ENCODE measurements around the gene ERRFI1.

DNA sequence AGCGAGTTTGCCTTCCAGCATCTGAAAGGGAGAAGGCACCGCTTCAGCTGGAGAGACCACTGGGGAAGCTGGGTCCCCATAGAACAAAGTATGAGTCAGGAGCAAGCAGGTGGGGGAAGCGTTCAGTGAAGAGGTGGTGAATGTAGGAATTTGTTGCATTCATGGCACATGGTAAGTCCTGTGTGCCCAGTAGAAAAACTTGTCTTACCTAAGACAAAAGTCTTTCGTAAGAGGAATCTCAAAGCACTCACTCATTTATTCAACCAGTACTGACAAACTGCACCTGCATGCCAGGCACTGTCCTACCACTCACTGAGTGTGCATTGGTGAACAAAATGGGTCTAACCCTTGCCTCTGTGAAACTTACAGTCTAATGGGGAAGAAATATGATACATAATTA, 9.2 kb upstream of the ERRFI1 start:
- TF ChIP-seq, protein P1, sequence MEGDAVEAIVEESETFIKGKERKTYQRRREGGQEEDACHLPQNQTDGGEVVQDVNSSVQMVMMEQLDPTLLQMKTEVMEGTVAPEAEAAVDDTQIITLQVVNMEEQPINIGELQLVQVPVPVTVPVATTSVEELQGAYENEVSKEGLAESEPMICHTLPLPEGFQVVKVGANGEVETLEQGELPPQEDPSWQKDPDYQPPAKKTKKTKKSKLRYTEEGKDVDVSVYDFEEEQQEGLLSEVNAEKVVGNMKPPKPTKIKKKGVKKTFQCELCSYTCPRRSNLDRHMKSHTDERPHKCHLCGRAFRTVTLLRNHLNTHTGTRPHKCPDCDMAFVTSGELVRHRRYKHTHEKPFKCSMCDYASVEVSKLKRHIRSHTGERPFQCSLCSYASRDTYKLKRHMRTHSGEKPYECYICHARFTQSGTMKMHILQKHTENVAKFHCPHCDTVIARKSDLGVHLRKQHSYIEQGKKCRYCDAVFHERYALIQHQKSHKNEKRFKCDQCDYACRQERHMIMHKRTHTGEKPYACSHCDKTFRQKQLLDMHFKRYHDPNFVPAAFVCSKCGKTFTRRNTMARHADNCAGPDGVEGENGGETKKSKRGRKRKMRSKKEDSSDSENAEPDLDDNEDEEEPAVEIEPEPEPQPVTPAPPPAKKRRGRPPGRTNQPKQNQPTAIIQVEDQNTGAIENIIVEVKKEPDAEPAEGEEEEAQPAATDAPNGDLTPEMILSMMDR (IDR thresholded peaks at IDR 0.05) = no peak
- no peak for TF ChIP-seq POLR2A (IDR thresholded peaks at IDR 0.05)
